Measurements from ENCODE around the gene CD74.

The CD74 gene

GRCh38 chr5:150396267-150396666 is 16.4 kb downstream of the CD74 start:
- DNase-seq: no peak

- DNase-seq: no peak
Measured at GRCh38 chr5:150395688-150395975, 17.1 kb downstream of the CD74 start.

DNA sequence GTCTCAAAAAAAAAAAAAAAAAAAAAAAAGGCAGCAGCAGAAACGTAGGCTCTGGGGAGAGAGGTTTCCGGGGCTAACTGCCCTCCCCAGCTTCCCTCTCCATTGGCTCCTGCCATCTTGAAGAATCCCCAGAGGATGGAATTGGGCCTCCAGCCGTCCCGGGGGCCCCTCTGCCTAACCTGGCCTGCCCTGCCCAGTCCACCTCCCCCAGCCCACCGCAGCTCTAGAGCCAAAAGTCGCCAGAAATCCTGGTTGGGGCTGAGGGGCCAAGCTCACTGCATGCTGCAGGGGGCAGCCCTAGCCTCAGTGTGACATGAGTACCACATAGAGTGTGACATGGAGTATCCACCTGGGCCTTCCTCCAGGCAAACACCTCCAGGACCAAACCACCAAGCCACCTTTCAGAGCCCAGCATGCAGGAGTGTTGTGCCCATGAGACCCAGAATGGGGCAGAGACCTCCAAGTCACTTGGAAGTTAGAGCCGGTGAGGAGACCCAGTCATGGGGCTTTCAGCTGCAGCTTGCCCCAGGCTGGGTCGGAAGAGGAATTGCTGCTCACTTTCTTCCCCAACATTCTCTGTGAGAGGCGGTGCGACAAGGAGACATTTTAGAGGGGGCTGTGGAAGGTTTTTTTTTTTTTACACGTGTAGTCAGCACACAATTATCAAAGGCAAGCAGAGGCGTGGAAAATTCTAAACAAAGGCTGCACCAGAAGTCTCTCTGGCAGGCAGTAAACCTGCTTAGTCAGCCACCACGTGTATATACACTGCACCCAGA is 17.6 kb downstream of the CD74 start:
- no peak for DNase-seq

DNA sequence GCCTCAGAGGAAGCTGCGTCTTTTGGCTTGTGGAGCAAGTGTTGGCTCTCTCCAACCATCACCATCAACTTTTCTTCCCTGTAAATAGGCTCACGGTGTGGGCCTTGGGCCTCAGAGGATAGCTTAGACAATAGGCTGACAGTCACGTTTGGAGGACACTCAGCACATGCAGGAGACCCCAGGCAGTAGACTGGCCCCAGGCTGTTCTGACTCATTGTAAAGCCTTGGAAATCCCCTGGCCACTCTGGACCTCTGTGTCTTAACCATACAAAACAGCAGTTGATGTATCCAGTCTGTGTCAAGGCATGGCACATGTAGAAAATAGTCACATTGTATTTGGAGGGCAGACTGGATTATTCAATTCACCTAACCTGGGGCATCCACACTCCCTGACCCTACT is 18.6 kb downstream of the CD74 start:
- no peak for DNase-seq

DNA sequence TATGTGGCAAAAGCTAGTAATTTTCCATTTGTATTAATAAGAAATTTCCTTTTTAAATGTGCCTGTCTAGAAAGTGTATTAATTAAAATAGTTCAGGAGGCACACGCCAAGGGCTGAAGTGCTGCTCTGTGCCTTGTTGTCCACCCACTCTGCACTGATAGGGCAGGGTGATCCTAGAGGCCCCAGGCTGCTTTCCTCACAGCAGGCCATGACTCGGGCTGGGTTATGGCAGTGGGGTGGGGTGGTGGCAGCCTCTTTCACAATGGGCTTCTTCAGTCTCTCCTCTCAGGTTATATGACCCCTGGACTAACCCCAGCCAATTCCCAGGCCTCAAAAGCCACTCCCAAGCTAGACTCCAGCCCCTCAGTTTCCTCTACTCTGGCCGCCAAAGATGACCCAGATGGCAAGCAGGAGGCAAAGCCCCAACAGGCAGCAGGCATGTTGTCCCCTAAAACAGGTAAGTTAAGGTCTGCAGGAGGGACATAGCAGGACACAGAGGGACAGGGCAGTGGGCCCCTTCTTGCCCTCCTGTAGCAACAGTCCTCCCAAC is 19.5 kb downstream of the CD74 start:
- DNase-seq: no peak

GRCh38 chr5:150392680-150393079 is 20.0 kb downstream of the CD74 start:
- DNase-seq: no peak

DNA sequence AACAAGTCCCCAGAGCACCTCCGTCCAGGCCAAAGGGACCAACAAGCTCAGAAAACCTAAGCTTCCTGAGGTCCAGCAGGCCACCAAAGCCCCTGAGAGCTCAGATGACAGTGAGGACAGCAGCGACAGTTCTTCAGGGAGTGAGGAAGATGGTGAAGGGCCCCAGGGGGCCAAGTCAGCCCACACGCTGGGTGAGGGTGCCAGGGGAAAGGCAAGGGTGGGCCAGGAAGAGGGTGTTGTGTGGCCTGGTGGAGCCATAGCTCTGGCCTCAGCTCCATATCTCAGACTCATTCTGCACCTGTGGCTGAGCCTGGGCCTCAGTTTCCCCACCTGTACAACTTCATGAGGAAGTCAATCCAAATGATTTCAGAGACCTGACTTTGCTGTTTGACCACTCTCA is 20.7 kb downstream of the CD74 start:
- DNase-seq: no peak

DNA sequence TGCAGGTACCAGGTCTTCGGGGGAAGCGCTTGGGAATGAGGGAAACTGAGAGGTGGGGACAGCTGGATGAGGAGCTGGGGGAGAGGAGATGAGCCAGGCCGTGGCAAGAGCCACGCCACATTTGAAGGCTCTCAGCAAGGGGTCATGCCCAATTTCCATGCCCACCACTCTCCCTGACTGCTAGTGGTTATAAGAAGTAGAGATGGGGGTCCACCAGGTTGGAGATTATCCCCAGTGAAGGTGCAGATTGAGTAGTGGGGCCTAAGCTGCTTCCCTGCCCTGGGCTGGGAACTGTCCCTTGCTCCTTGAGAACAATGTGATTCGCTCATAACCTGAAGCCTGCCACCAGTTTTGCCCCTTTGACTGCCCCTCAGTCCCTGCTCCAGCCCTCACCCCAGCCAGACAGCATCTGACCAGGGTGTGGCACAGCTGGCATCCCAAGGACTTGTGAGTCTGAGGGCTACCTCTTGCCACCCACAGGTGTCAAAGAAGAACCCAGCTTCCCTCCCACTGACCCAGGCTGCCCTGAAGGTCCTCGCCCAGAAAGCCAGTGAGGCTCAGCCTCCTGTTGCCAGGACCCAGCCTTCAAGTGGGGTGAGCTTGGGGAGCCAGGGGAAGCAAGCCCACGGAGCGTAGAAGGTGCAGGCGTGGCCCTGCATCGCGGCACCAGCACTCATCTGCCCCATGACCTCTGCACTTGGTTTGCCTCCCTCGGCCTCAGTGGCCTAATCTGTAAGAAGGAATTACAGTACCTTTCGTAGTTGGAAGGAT is 21.5 kb downstream of the CD74 start:
- DNase-seq: no peak

- no peak for DNase-seq
Measured at GRCh38 chr5:150389531-150390266, 23.0 kb downstream of the CD74 start.

GRCh38 chr5:150386024-150386855 is 26.5 kb downstream of the CD74 start:
- DNase-seq: peak in 1 of 2 donors; percentile 26

- DNase-seq: no peak
Measured at GRCh38 chr5:150384701-150385100, 28.0 kb downstream of the CD74 start.

- no peak for DNase-seq
Measured at GRCh38 chr5:150377964-150378694, 34.6 kb downstream of the CD74 start.

DNA sequence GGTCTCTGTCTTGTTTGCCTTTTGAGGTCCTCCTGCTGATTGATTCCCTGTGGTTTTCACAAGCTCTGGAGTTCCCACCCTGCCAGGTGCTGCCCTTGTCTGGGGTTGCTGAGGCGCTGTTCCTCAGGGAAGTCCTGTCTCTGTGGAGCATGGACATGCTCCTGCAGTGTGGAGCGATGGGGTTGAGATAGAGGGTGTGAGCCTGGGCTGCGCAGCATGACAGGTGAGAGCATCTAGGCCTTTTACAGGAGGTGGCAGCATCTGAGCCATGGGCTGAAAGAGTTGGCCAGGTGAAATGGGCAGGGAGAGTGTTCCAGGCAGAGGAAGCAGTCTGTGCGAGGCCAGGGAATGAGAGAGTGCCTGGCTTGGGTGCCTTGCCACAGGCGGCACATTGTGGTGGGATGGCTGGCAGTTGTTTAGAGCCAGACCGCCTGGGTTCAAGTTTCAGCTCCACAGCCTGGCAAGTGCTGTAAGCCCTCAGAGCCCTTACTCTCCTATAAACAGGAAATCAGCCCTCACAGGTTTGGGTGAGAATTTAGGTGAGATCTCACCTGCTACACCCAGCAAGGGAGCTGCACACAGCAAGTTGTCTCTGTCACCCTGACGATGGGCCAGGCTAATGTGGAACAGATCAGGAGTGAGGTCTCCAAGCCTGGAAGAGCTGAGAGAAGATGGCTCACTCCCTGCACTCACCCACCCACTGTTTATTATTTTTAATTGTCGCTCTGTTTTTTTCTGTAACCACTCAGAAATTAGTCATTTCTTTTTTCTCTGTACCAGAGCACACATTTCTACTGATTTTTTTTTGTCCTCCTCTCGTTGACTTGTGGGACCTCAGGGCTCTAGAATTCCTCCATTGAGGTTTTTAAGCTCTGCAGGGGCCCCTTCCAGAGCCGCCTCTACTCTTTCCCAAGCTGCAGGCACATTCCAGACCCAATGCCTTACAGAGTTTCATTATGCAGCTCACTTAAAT is 35.6 kb downstream of the CD74 start:
- DNase-seq: no peak

GRCh38 chr5:150374651-150375050 is 38.1 kb downstream of the CD74 start:
- DNase-seq: no peak

DNA sequence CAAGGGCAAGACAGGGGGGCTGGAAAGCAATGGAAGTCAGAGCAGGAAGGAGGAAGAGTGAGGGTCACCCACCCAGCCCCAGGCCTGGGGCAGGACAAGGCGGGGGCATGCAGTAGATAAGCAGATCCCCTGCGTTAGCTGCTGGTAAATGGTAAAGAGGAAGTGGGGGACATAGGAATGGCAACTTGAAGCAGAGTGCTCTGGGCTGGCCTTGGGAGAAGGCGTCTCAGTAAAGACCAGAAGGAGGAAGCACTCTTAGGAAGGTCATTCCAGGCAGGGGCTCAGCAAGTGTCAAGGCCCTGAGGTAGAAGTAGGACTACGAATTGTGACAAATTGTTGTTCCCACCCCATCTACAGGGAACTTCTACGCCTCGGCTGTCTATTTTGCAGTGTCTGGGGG is 40.1 kb downstream of the CD74 start:
- DNase-seq: no peak

DNA sequence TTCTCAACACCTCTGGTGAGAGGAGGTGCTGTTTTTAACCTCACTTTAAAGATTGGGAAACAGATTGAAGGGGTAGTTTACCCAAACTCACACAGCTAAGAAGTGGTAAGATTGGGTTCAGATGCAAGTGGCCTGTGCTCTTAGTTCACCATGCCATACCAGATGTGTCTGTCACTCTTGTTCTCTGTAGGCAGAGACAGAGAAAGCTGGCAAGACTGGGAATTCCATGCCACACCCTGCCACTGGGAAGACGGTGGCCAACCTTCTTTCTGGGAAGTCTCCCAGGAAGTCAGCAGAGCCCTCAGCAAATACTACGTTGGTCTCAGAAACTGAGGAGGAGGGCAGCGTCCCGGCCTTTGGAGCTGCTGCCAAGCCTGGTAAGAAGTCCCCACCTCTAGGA is 44.2 kb downstream of the CD74 start:
- DNase-seq: no peak

GRCh38 chr5:150364004-150364403 is 48.7 kb downstream of the CD74 start:
- DNase-seq: no peak

GRCh38 chr5:150363185-150363584 is 49.5 kb downstream of the CD74 start:
- no peak for DNase-seq

DNA sequence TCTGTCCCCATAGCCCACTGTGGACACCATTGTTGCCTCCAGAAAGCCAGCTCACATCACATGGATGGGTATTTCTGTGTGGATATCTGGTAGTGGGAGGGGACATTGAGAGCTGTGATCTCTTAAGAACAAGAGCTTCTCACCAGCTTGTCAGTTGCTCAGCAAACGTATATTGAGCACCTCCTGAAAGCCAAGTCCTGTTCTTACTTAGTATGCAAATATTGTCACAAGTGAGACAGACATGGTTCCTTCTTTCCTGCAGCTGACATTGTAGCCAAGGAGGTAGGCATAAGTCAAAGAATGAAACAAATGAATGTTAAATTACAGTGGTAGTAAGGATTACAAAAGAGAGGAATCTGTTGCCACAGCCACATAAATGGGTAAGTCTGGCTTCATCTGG is 51.4 kb downstream of the CD74 start:
- DNase-seq: no peak

DNA sequence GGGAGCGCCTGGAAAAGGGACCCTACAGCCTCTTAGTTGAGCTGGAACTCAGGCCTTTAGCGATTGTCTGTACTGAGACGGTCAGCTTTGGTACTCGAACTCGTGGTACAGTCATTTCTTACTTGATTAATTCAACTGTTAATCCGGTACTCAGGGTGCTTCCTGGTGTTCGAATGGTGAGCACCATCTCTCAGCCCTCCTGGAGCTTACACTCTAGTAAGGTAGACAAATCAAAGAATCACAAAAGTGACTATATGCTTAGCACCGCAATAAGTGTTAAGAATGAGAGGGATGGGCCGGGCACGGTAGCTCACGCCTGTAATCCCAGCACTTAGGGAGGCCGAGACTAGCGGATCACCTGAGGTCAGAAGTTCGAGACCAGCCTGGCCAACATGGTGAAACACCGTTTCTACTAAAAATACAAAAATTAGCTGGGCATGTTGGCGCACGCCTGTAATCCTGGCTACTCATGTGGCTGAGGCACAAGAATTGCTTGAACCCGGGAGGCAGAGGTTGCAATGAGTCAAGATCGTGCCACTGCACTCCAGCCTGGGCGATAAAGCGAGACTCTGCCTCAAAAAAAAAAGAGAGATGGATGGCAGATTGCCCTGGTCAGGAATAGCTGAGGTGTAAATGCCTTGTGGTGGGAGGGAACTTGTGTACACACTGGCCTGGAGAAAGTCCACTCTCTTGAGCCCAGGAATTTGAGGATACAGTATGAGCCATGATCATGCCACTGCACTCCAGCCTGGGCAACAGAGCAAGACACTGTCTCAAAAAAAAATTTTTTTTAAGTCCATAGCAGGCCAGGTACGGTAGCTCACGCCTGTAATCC is 54.2 kb downstream of the CD74 start:
- DNase-seq: no peak

All from hippocampal formation (tissue), 2 donors.